Immature natural killer cell (primary cell): ENCODE data around the gene RAB9B. TPM values are rescaled to one million over a fixed set of nuclear protein-coding genes. Genes with fewer than 3 reads are reported as not detected.

Experiments used
- DNase-seq, 3 donors: peaks; one replicate each; pipeline ENCODE4 v3.0.0; 2022; ENCODE audit warnings: mixed read lengths in 1 of 3
- H3K27ac Mint-ChIP-seq, 6 donors: one replicate each; pipeline ENCODE4 v1.8.0; 2020; ENCODE audit warnings: mixed read lengths in 6 of 6, mild to moderate bottlenecking in 5 of 6, inconsistent platforms in 4 of 6, moderate library complexity in 3 of 6
- H3K27me3 Mint-ChIP-seq, 3 donors: one replicate each; pipeline ENCODE4 v1.8.0; 2020 to 2021; ENCODE audit warnings: low read depth in 3 of 3, mild to moderate bottlenecking in 3 of 3, mixed read lengths in 3 of 3, moderate library complexity in 3 of 3, inconsistent platforms in 1 of 3
- H3K36me3 Mint-ChIP-seq, 3 donors: one replicate each; pipeline ENCODE4 v1.8.0; 2020; ENCODE audit warnings: mixed read lengths in 3 of 3, inconsistent platforms in 2 of 3, mild to moderate bottlenecking in 2 of 3
- H3K4me1 Mint-ChIP-seq, 2 donors: one replicate each; pipeline ENCODE4 v1.8.0; 2020; ENCODE audit warnings: inconsistent platforms in 2 of 2, mild to moderate bottlenecking in 2 of 2, mixed read lengths in 2 of 2, moderate library complexity in 1 of 2
- H3K4me3 Mint-ChIP-seq, 5 donors: one replicate each; pipeline ENCODE4 v1.8.0; 2020; ENCODE audit warnings: mild to moderate bottlenecking in 5 of 5, mixed read lengths in 5 of 5, inconsistent platforms in 3 of 5, moderate library complexity in 3 of 5
- H3K9me3 Mint-ChIP-seq, 6 donors: one replicate each; pipeline ENCODE4 v1.8.0; 2020; ENCODE audit warnings: mild to moderate bottlenecking in 6 of 6, mixed read lengths in 6 of 6, inconsistent platforms in 4 of 6, moderate library complexity in 3 of 6
- polyA plus RNA-seq, 3 donors: library from polyadenylated mRNA; unstranded; fragments of 300-500 nt; fragmentation: Illumina TruSeq; gene quantifications; one replicate each; pipeline ENCODE4 v1.2.3, GENCODE V29; 2021

Gene RAB9B
- polyA plus RNA-seq, result under 1 TPM; 0.33 to 0.43 (median 0.38) TPM

- Mint-ChIP-seq H3K36me3 (no peaks in the 10 kb centered on the region), H3K27ac (peak within 1 kb of the TSS in 4 of 6 donors; percentile 65 to 78 (median 72)), H3K4me3 (peak within 1 kb of the TSS; percentile 83 to 98 (median 92)), H3K9me3 (no peaks in the 10 kb centered on the region), H3K4me1 (peaks cover 4 to 11% of the 10 kb centered on the region in 2 donors), H3K27me3 (peaks cover 6 to 11% (median 11%) of the 10 kb centered on the region in 3 donors)
- peak; percentile 42 to 48 (median 42) for DNase-seq
Measured at GRCh38 chrX:103831803-103832544, at the start of gene RAB9B. TSS of gene RAB9B (minus strand) at chrX:103832257. CDS start at chrX:103825784, 6,473 bp downstream.

GRCh38 chrX:103879339-103879738 is 47.3 kb upstream of the RAB9B start:
- Mint-ChIP-seq H3K9me3 (no peaks in the 10 kb centered on the region), H3K36me3 (peaks cover 0 to 4% (median 0%) of the 10 kb centered on the region in 3 donors), H3K4me3 (no peak overlapping the region), H3K27ac (no peak overlapping the region), H3K4me1 (no peaks in the 10 kb centered on the region), H3K27me3 (peaks cover 0 to 13% (median 2%) of the 10 kb centered on the region in 3 donors)
- DNase-seq, result no peak

GRCh38 chrX:103878466-103879122 is 46.5 kb upstream of the RAB9B start:
- Mint-ChIP-seq H3K27ac (no peak overlapping the region), H3K27me3 (peaks cover 0 to 11% (median 2%) of the 10 kb centered on the region in 3 donors), H3K36me3 (peaks cover 0 to 4% (median 0%) of the 10 kb centered on the region in 3 donors), H3K9me3 (peaks cover 0 to 1% (median 0%) of the 10 kb centered on the region in 6 donors), H3K4me1 (no peaks in the 10 kb centered on the region), H3K4me3 (no peak overlapping the region)
- DNase-seq, result no peak

- Mint-ChIP-seq H3K4me3 (no peak overlapping the region), H3K4me1 (no peaks in the 10 kb centered on the region), H3K36me3 (peaks cover 0 to 4% (median 0%) of the 10 kb centered on the region in 3 donors), H3K9me3 (peaks cover 0 to 1% (median 0%) of the 10 kb centered on the region in 6 donors), H3K27me3 (peaks cover 0 to 11% (median 2%) of the 10 kb centered on the region in 3 donors), H3K27ac (no peak overlapping the region)
- DNase-seq, result no peak
Measured at GRCh38 chrX:103877571-103877970, 45.5 kb upstream of the RAB9B start.

GRCh38 chrX:103864886-103865534 is 33.0 kb upstream of the RAB9B start:
- peak overlapping the region in 1 of 6 donors; percentile 60 for H3K27ac Mint-ChIP-seq
- DNase-seq, result no peak
- no peaks in the 10 kb centered on the region for H3K4me1 Mint-ChIP-seq
- H3K9me3 Mint-ChIP-seq, result no peaks in the 10 kb centered on the region
- no peak overlapping the region for H3K4me3 Mint-ChIP-seq
- no peaks in the 10 kb centered on the region for H3K36me3 Mint-ChIP-seq
- peaks cover 0 to 6% (median 4%) of the 10 kb centered on the region in 3 donors for H3K27me3 Mint-ChIP-seq

GRCh38 chrX:103864149-103864548 is 32.1 kb upstream of the RAB9B start:
- no peaks in the 10 kb centered on the region for H3K36me3 Mint-ChIP-seq
- no peaks in the 10 kb centered on the region for H3K4me1 Mint-ChIP-seq
- no peaks in the 10 kb centered on the region for H3K9me3 Mint-ChIP-seq
- DNase-seq, result no peak
- H3K27ac Mint-ChIP-seq, result no peak overlapping the region
- H3K4me3 Mint-ChIP-seq, result no peak overlapping the region
- H3K27me3 Mint-ChIP-seq, result peaks cover 0 to 4% (median 4%) of the 10 kb centered on the region in 3 donors

- no peaks in the 10 kb centered on the region for H3K9me3 Mint-ChIP-seq
- H3K4me1 Mint-ChIP-seq, result no peaks in the 10 kb centered on the region
- H3K27me3 Mint-ChIP-seq, result peaks cover 3 to 5% (median 3%) of the 10 kb centered on the region in 3 donors
- no peak overlapping the region for H3K4me3 Mint-ChIP-seq
- no peak for DNase-seq
- H3K27ac Mint-ChIP-seq, result no peak overlapping the region
- H3K36me3 Mint-ChIP-seq, result no peaks in the 10 kb centered on the region
Measured at GRCh38 chrX:103861200-103861599, 29.1 kb upstream of the RAB9B start.

- no peak for DNase-seq
- Mint-ChIP-seq H3K4me3 (no peak overlapping the region), H3K27ac (no peak overlapping the region), H3K4me1 (no peaks in the 10 kb centered on the region), H3K27me3 (peaks cover 0 to 12% (median 2%) of the 10 kb centered on the region in 3 donors), H3K36me3 (no peaks in the 10 kb centered on the region), H3K9me3 (no peaks in the 10 kb centered on the region)
Measured at GRCh38 chrX:103849558-103849957, 17.5 kb upstream of the RAB9B start.

- Mint-ChIP-seq H3K4me1 (no peaks in the 10 kb centered on the region), H3K9me3 (no peaks in the 10 kb centered on the region), H3K4me3 (no peak overlapping the region), H3K27me3 (peaks cover 0 to 12% (median 0%) of the 10 kb centered on the region in 3 donors), H3K27ac (no peak overlapping the region), H3K36me3 (no peaks in the 10 kb centered on the region)
- no peak for DNase-seq
Measured at GRCh38 chrX:103847174-103847870, 15.3 kb upstream of the RAB9B start.

- H3K27ac Mint-ChIP-seq, result no peak overlapping the region
- no peaks in the 10 kb centered on the region for H3K4me1 Mint-ChIP-seq
- no peaks in the 10 kb centered on the region for H3K36me3 Mint-ChIP-seq
- DNase-seq, result no peak
- no peaks in the 10 kb centered on the region for H3K9me3 Mint-ChIP-seq
- H3K4me3 Mint-ChIP-seq, result no peak overlapping the region
- peaks cover 0 to 12% (median 0%) of the 10 kb centered on the region in 3 donors for H3K27me3 Mint-ChIP-seq
Measured at GRCh38 chrX:103846386-103846785, 14.3 kb upstream of the RAB9B start.

- peak; percentile 21 to 36 (median 33) for DNase-seq
- no peak overlapping the region for H3K4me3 Mint-ChIP-seq
- H3K9me3 Mint-ChIP-seq, result no peaks in the 10 kb centered on the region
- H3K27ac Mint-ChIP-seq, result no peak overlapping the region
- H3K36me3 Mint-ChIP-seq, result no peaks in the 10 kb centered on the region
- H3K27me3 Mint-ChIP-seq, result peaks cover under 1 to 12% (median 2%) of the 10 kb centered on the region in 3 donors
- no peaks in the 10 kb centered on the region for H3K4me1 Mint-ChIP-seq
Measured at GRCh38 chrX:103845165-103845653, 13.2 kb upstream of the RAB9B start.

- no peaks in the 10 kb centered on the region for H3K36me3 Mint-ChIP-seq
- no peaks in the 10 kb centered on the region for H3K4me1 Mint-ChIP-seq
- no peak for DNase-seq
- peaks cover 2 to 7% (median 4%) of the 10 kb centered on the region in 3 donors for H3K27me3 Mint-ChIP-seq
- H3K4me3 Mint-ChIP-seq, result no peak overlapping the region
- H3K9me3 Mint-ChIP-seq, result no peaks in the 10 kb centered on the region
- no peak overlapping the region for H3K27ac Mint-ChIP-seq
Measured at GRCh38 chrX:103839404-103839803, 7.3 kb upstream of the RAB9B start.

GRCh38 chrX:103831342-103831802 is 685 bp downstream of the RAB9B start:
- no peak for DNase-seq
- peak overlapping the region in 1 of 6 donors; percentile 4 for H3K27ac Mint-ChIP-seq
- H3K4me1 Mint-ChIP-seq, result peaks cover 4 to 11% of the 10 kb centered on the region in 2 donors
- H3K36me3 Mint-ChIP-seq, result no peaks in the 10 kb centered on the region
- H3K4me3 Mint-ChIP-seq, result peak overlapping the region; percentile 70 to 87 (median 79)
- no peaks in the 10 kb centered on the region for H3K9me3 Mint-ChIP-seq
- peaks cover 6 to 11% (median 11%) of the 10 kb centered on the region in 3 donors for H3K27me3 Mint-ChIP-seq
